ENCODE results near the gene TRIM65. TPM values are rescaled to one million over a fixed set of nuclear protein-coding genes. Genes with fewer than 3 reads are reported as not detected.
"Not testable (repeated sequence)": the region's sequence is repeated elsewhere in the genome, so short reads cannot be mapped to it uniquely, and the experiment has no call there.

TRIM65 gene
- total RNA-seq, 1 donor from 2014 or later, result 20.4 TPM

GRCh38 chr17:75876190-75876937 is 20.4 kb downstream of the TRIM65 start:
- Histone ChIP-seq H3K4me3 (ENCODE audit: low read length in 3 of 3) (peak overlapping the region; percentile 79 to 84 (median 79)), H3K9ac (ENCODE audit: low read depth in 1 of 3, low read length in 3 of 3) (peak overlapping the region; percentile 81 to 90 (median 87)), H3K36me3 (ENCODE audit: control insufficient read depth in 3 of 3, insufficient read depth in 3 of 3, low read length in 3 of 3) (peaks cover 0 to 11% (median 5%) of the 10 kb centered on the region in 3 donors), H3K27ac (ENCODE audit: low read depth, low read length) (peak overlapping the region; percentile 96), H3K27me3 (ENCODE audit: control insufficient read depth in 3 of 3, insufficient read depth in 3 of 3, low read length in 3 of 3) (no peaks in the 10 kb centered on the region), H3K4me1 (ENCODE audit: control insufficient read depth in 3 of 3, insufficient read depth in 3 of 3, low read length in 3 of 3) (peaks cover 51 to 73% (median 60%) of the 10 kb centered on the region in 3 donors), H3K9me3 (ENCODE audit: control insufficient read depth in 3 of 3, low read length in 3 of 3) (no peaks in the 10 kb centered on the region)

GRCh38 chr17:75875940-75876189 is 20.9 kb downstream of the TRIM65 start:
- Histone ChIP-seq H3K9me3 (ENCODE audit: control insufficient read depth in 3 of 3, low read length in 3 of 3) (no peaks in the 10 kb centered on the region), H3K4me3 (ENCODE audit: low read length in 3 of 3) (peak overlapping the region; percentile 79 to 84 (median 79)), H3K36me3 (ENCODE audit: control insufficient read depth in 3 of 3, insufficient read depth in 3 of 3, low read length in 3 of 3) (peaks cover 0 to 11% (median 5%) of the 10 kb centered on the region in 3 donors), H3K4me1 (ENCODE audit: control insufficient read depth in 3 of 3, insufficient read depth in 3 of 3, low read length in 3 of 3) (peaks cover 52 to 73% (median 60%) of the 10 kb centered on the region in 3 donors), H3K27me3 (ENCODE audit: control insufficient read depth in 3 of 3, insufficient read depth in 3 of 3, low read length in 3 of 3) (no peaks in the 10 kb centered on the region), H3K9ac (ENCODE audit: low read depth in 1 of 3, low read length in 3 of 3) (peak overlapping the region; percentile 52 to 87 (median 81)), H3K27ac (ENCODE audit: low read depth, low read length) (peak overlapping the region; percentile 96)

- peak overlapping the region; percentile 96 for H3K27ac ChIP-seq (ENCODE audit: low read depth, low read length)
- H3K9ac ChIP-seq (ENCODE audit: low read depth in 1 of 3, low read length in 3 of 3), result peak overlapping the region; percentile 52 to 87 (median 81)
- H3K9me3 ChIP-seq (ENCODE audit: control insufficient read depth in 3 of 3, low read length in 3 of 3), result no peaks in the 10 kb centered on the region
- peaks cover 54 to 73% (median 60%) of the 10 kb centered on the region in 3 donors for H3K4me1 ChIP-seq (ENCODE audit: control insufficient read depth in 3 of 3, insufficient read depth in 3 of 3, low read length in 3 of 3)
- no peaks in the 10 kb centered on the region for H3K27me3 ChIP-seq (ENCODE audit: control insufficient read depth in 3 of 3, insufficient read depth in 3 of 3, low read length in 3 of 3)
- H3K4me3 ChIP-seq (ENCODE audit: low read length in 3 of 3), result peak overlapping the region; percentile 7 to 84 (median 79)
- peaks cover 0 to 11% (median 5%) of the 10 kb centered on the region in 3 donors for H3K36me3 ChIP-seq (ENCODE audit: control insufficient read depth in 3 of 3, insufficient read depth in 3 of 3, low read length in 3 of 3)
Observed at GRCh38 chr17:75875182-75875939, 21.4 kb downstream of the TRIM65 start.

GRCh38 chr17:75874323-75875181 is 22.2 kb downstream of the TRIM65 start:
- peak overlapping the region; percentile 96 for H3K27ac ChIP-seq (ENCODE audit: low read depth, low read length)
- peaks cover 56 to 72% (median 62%) of the 10 kb centered on the region in 3 donors for H3K4me1 ChIP-seq (ENCODE audit: control insufficient read depth in 3 of 3, insufficient read depth in 3 of 3, low read length in 3 of 3)
- peaks cover 0 to 11% (median 5%) of the 10 kb centered on the region in 3 donors for H3K36me3 ChIP-seq (ENCODE audit: control insufficient read depth in 3 of 3, insufficient read depth in 3 of 3, low read length in 3 of 3)
- H3K9ac ChIP-seq (ENCODE audit: low read depth in 1 of 3, low read length in 3 of 3), result peak overlapping the region in 1 of 3 donors; percentile 84
- H3K27me3 ChIP-seq (ENCODE audit: control insufficient read depth in 3 of 3, insufficient read depth in 3 of 3, low read length in 3 of 3), result no peaks in the 10 kb centered on the region
- H3K9me3 ChIP-seq (ENCODE audit: control insufficient read depth in 3 of 3, low read length in 3 of 3), result no peaks in the 10 kb centered on the region
- H3K4me3 ChIP-seq (ENCODE audit: low read length in 3 of 3), result no peak overlapping the region

- Histone ChIP-seq H3K9me3 (ENCODE audit: control insufficient read depth in 3 of 3, low read length in 3 of 3) (no peaks in the 10 kb centered on the region), H3K27me3 (ENCODE audit: control insufficient read depth in 3 of 3, insufficient read depth in 3 of 3, low read length in 3 of 3) (no peaks in the 10 kb centered on the region), H3K36me3 (ENCODE audit: control insufficient read depth in 3 of 3, insufficient read depth in 3 of 3, low read length in 3 of 3) (peaks cover 0 to 11% (median 5%) of the 10 kb centered on the region in 3 donors), H3K4me3 (ENCODE audit: low read length in 3 of 3) (peak overlapping the region in 2 of 3 donors; percentile 6 to 36), H3K27ac (ENCODE audit: low read depth, low read length) (peak overlapping the region; percentile 96), H3K9ac (ENCODE audit: low read depth in 1 of 3, low read length in 3 of 3) (peak overlapping the region; percentile 32 to 84 (median 51)), H3K4me1 (ENCODE audit: control insufficient read depth in 3 of 3, insufficient read depth in 3 of 3, low read length in 3 of 3) (peaks cover 56 to 71% (median 68%) of the 10 kb centered on the region in 3 donors)
Observed at GRCh38 chr17:75873587-75874322, 23.0 kb downstream of the TRIM65 start.

- no peaks in the 10 kb centered on the region for H3K27me3 ChIP-seq (ENCODE audit: control insufficient read depth in 3 of 3, insufficient read depth in 3 of 3, low read length in 3 of 3)
- H3K36me3 ChIP-seq (ENCODE audit: control insufficient read depth in 3 of 3, insufficient read depth in 3 of 3, low read length in 3 of 3), result peaks cover 0 to 11% (median 5%) of the 10 kb centered on the region in 3 donors
- H3K9me3 ChIP-seq (ENCODE audit: control insufficient read depth in 3 of 3, low read length in 3 of 3), result no peaks in the 10 kb centered on the region
- H3K27ac ChIP-seq (ENCODE audit: low read depth, low read length), result peak overlapping the region; percentile 96
- H3K9ac ChIP-seq (ENCODE audit: low read depth in 1 of 3, low read length in 3 of 3), result peak overlapping the region; percentile 56 to 84 (median 57)
- H3K4me3 ChIP-seq (ENCODE audit: low read length in 3 of 3), result peak overlapping the region; percentile 48 to 58 (median 57)
- H3K4me1 ChIP-seq (ENCODE audit: control insufficient read depth in 3 of 3, insufficient read depth in 3 of 3, low read length in 3 of 3), result peaks cover 56 to 67% (median 66%) of the 10 kb centered on the region in 3 donors
Observed at GRCh38 chr17:75872434-75873351, 24.1 kb downstream of the TRIM65 start.

GRCh38 chr17:75870228-75870627 is 26.5 kb downstream of the TRIM65 start:
- Histone ChIP-seq H3K9ac (ENCODE audit: low read depth in 1 of 3, low read length in 3 of 3) (peak overlapping the region in 2 of 3 donors; percentile 46 to 62), H3K4me3 (ENCODE audit: low read length in 3 of 3) (peak overlapping the region in 1 of 3 donors; percentile 22), H3K27ac (ENCODE audit: low read depth, low read length) (peak overlapping the region; percentile 81), H3K4me1 (ENCODE audit: control insufficient read depth in 3 of 3, insufficient read depth in 3 of 3, low read length in 3 of 3) (peaks cover 38 to 43% (median 42%) of the 10 kb centered on the region in 3 donors)
- H3K27me3 ChIP-seq (ENCODE audit: control insufficient read depth in 3 of 3, insufficient read depth in 3 of 3, low read length in 3 of 3); H3K36me3 ChIP-seq (ENCODE audit: control insufficient read depth in 3 of 3, insufficient read depth in 3 of 3, low read length in 3 of 3); H3K9me3 ChIP-seq (ENCODE audit: control insufficient read depth in 3 of 3, low read length in 3 of 3): not testable (repeated sequence)

GRCh38 chr17:75869282-75870141 is 27.2 kb downstream of the TRIM65 start:
- H3K9me3 ChIP-seq (ENCODE audit: control insufficient read depth in 3 of 3, low read length in 3 of 3), result no peaks in the 10 kb centered on the region
- H3K9ac ChIP-seq (ENCODE audit: low read depth in 1 of 3, low read length in 3 of 3), result peak overlapping the region; percentile 46 to 62 (median 51)
- peak overlapping the region; percentile 81 for H3K27ac ChIP-seq (ENCODE audit: low read depth, low read length)
- peak overlapping the region in 1 of 3 donors; percentile 22 for H3K4me3 ChIP-seq (ENCODE audit: low read length in 3 of 3)
- no peaks in the 10 kb centered on the region for H3K27me3 ChIP-seq (ENCODE audit: control insufficient read depth in 3 of 3, insufficient read depth in 3 of 3, low read length in 3 of 3)
- peaks cover 39 to 41% (median 41%) of the 10 kb centered on the region in 3 donors for H3K4me1 ChIP-seq (ENCODE audit: control insufficient read depth in 3 of 3, insufficient read depth in 3 of 3, low read length in 3 of 3)
- peaks cover 0 to 6% (median 1%) of the 10 kb centered on the region in 3 donors for H3K36me3 ChIP-seq (ENCODE audit: control insufficient read depth in 3 of 3, insufficient read depth in 3 of 3, low read length in 3 of 3)
